Measurements from ENCODE around the gene UNC5A. TPM values are rescaled to one million over a fixed set of nuclear protein-coding genes. Genes with fewer than 3 reads are reported as not detected.

UNC5A gene
- total and polyA plus RNA-seq, 9 of the 15 experiments (the other 6 are each of a cell fraction or from before 2014, with no cell fraction given): not detected

GRCh38 chr5:176837707-176838115, 27.4 kb downstream of the UNC5A start (continued):
- TF ChIP-seq THRA (IDR thresholded peaks at IDR 0.05) (no peak), ZNF224 (CRISPR knock-in tag; IDR thresholded peaks at IDR 0.05) (peak; percentile 99), ZNF79 (CRISPR knock-in tag; IDR thresholded peaks at IDR 0.05; ENCODE audit: low read depth) (no peak), BRCA1 (IDR thresholded peaks at IDR 0.05) (no peak), BRCA1 (CRISPR knock-in tag; IDR thresholded peaks at IDR 0.05) (peak; percentile 98; the same call in 1 of the 2 replicates), POLR2AphosphoS2 (IDR thresholded peaks at IDR 0.05; ENCODE audit: low read length) (no peak), SAP30 (IDR thresholded peaks at IDR 0.05; ENCODE audit: borderline replicate concordance, insufficient read depth, low read depth, low read length, poor library complexity, severe bottlenecking) (peak; percentile 99), ZNF124 (CRISPR knock-in tag; IDR thresholded peaks at IDR 0.05) (peak; percentile 96; the same call in 1 of the 2 replicates), ETV1 (tag; conservative IDR thresholded peaks at IDR 0.05; ENCODE audit: low read depth) (peak; percentile 46; the same call in 1 of the 2 replicates), CGGBP1 (CRISPR knock-in tag; IDR thresholded peaks at IDR 0.05) (no peak), KAT2B (IDR thresholded peaks at IDR 0.05; ENCODE audit: low read depth, low read length) (no peak), FOS (IDR thresholded peaks at IDR 0.05; ENCODE audit: extremely low read depth, insufficient read length) (no peak), FOXJ3 (CRISPR knock-in tag; IDR thresholded peaks at IDR 0.05) (peak; percentile 81), ZNF57 (CRISPR knock-in tag; IDR thresholded peaks at IDR 0.05) (no peak), MXD1 (CRISPR knock-in tag; IDR thresholded peaks at IDR 0.05; ENCODE audit: borderline replicate concordance, poor library complexity, severe bottlenecking) (peak; percentile 65), THRB (CRISPR knock-in tag; conservative IDR thresholded peaks at IDR 0.05) (no peak), ZBTB9 (CRISPR knock-in tag; IDR thresholded peaks at IDR 0.05) (peak; percentile 92), TCF3 (CRISPR knock-in tag; IDR thresholded peaks at IDR 0.05) (peak; percentile 66), ZNF507 (tag; conservative IDR thresholded peaks at IDR 0.05) (no peak)
